Parietal lobe (tissue), 2 donors: ENCODE measurements around the gene KLHL12. TPM values are rescaled to one million over a fixed set of nuclear protein-coding genes. Genes with fewer than 3 reads are reported as not detected.

ENCODE experiments used
- small RNA-seq: library from RNA; depleted of rRNA; stranded (forward); fragments of <200 nt; gene quantifications from one replicate; pipeline ENCODE3, GENCODE V24; 2014; ENCODE audit warnings: low replicate concordance
- total RNA-seq: library from RNA; depleted of rRNA; stranded (reverse); fragments of >200 nt; gene quantifications from one replicate; pipeline ENCODE4 v1.2.3, GENCODE V29; 2014

Gene KLHL12
- 35.1 TPM for total RNA-seq

GRCh38 chr1:202926581-202927491 is at the start of gene KLHL12:
KLHL12 (minus strand) TSS chr1:202927234; CDS start chr1:202925162, 2,072 bp downstream.

GRCh38 chr1:202957733-202958543 is 30.9 kb upstream of the KLHL12 start, which contains the start of gene ADIPOR1:
ADIPOR1 (minus strand) TSS chr1:202958312; CDS start chr1:202951070, 7,242 bp downstream.

GRCh38 chr1:202888531-202889360 is 38.3 kb downstream of the KLHL12 start, which contains the start of gene RABIF:
RABIF (minus strand) TSS chr1:202889149; CDS start chr1:202889098, 51 bp downstream.

Small RNAs within 50 kb of the gene (small RNA-seq; reads per million reads assigned to genes)
- not detected for gene RF00019

Other genes with a start within 250 kb of the KLHL12 start
- 1.6 TPM for gene SYT2, start 216.8 kb downstream of the KLHL12 start, total RNA-seq
- 319 TPM for gene KDM5B, start 118.8 kb downstream of the KLHL12 start, total RNA-seq
- not detected for gene PCAT6, start 116.3 kb downstream of the KLHL12 start, total RNA-seq
- gene RABIF, start 38.1 kb downstream of the KLHL12 start, total RNA-seq: 15.3 TPM
- gene ADIPOR1, start 31.1 kb upstream of the KLHL12 start, total RNA-seq: 39.1 TPM
- 25.7 TPM for gene CYB5R1, start 40.0 kb upstream of the KLHL12 start, total RNA-seq
- gene TMEM183A, start 80.1 kb upstream of the KLHL12 start, total RNA-seq: 115 TPM
- gene PPFIA4, start 99.3 kb upstream of the KLHL12 start, total RNA-seq: 44.1 TPM
- gene MYOG, start 158.8 kb upstream of the KLHL12 start, total RNA-seq: not detected
- 21.9 TPM for gene ADORA1, start 200.5 kb upstream of the KLHL12 start, total RNA-seq
- gene MYBPH, start 248.6 kb upstream of the KLHL12 start, total RNA-seq: not detected